GM12878 (cell line): Measurements from ENCODE around the gene BBC3. TPM values are rescaled to one million over a fixed set of nuclear protein-coding genes. Genes with fewer than 3 reads are reported as not detected.

Experiments
- ATAC-seq: fragments of 200-7000 bp; cut with Tn5 transposase; 3 replicates; pipeline ENCODE4 v1.9.1; 2020; ENCODE audit warnings: mild to moderate bottlenecking, moderate library complexity
- BruUV-seq: library from RNA; stranded (reverse); fragments of 400-500 nt; replicated peaks from 2 replicates; lab custom pipeline; 2021; lab: Mats Ljungman, UMichigan
- CTCF ChIA-PET: fragments of 300-600 bp; sonication (Branson Sonifier 250); formaldehyde crosslinking; extraction: SDS; loops from one replicate; lab custom pipeline; 2021; ENCODE audit warnings: inconsistent platforms; lab: Yijun Ruan, JAX
- POLR2A ChIA-PET: fragments of 350-600 bp; formaldehyde crosslinking; extraction: SDS; loops from one replicate; lab custom pipeline; 2021; ENCODE audit warnings: inconsistent platforms; lab: Charles Lee
- RAD21 ChIA-PET: fragments of 300-600 bp; sonication (Branson Sonifier 250); formaldehyde crosslinking; loops from one replicate; lab custom pipeline; 2023; ENCODE audit warnings: antibody characterized with exemption; ENCODE audit not compliant: unreplicated experiment; lab: Charles Lee
- SMC1A ChIA-PET: fragments of 300-600 bp; sonication (Branson Sonifier 250); formaldehyde crosslinking; loops from one replicate; lab custom pipeline; 2023; ENCODE audit not compliant: unreplicated experiment, uncharacterized antibody; lab: Charles Lee
- DNase-seq: peaks from one replicate; pipeline ENCODE4 v3.0.0-alpha.2; 2011; ENCODE audit warnings: low read depth, low spot score
- FAIRE-seq: peaks from 3 replicates; lab custom pipeline; 2011; peaks lifted over from hg19 to GRCh38; lab: Jason Lieb, UNC
- H2AFZ ChIP-seq: 2 replicates; pipeline ENCODE4 v1.6.0; 2011; ENCODE audit warnings: low read depth, low read length, control low read depth; ENCODE audit not compliant: control insufficient read depth
- H3K27ac ChIP-seq: 2 replicates; pipeline ENCODE4 v1.5.1; 2011; ENCODE audit warnings: control low read depth; ENCODE audit not compliant: control insufficient read depth, insufficient read depth
- H3K27me3 ChIP-seq, 2 experiments: replicated peaks in 1 of 2; 2 replicates each; pipeline versions ENCODE4 v1.6.0 to v1.6.1; 2011; ENCODE audit warnings: low read length in 1 of 2; ENCODE audit not compliant: control insufficient read depth in 2 of 2, insufficient read depth in 2 of 2
- H3K36me3 ChIP-seq, 2 experiments: 2 replicates each; pipeline ENCODE4 v1.5.1; 2011; ENCODE audit warnings: low read length in 1 of 2; ENCODE audit not compliant: control insufficient read depth in 2 of 2, insufficient read depth in 2 of 2
- H3K4me1 ChIP-seq: 2 replicates; pipeline ENCODE4 v1.6.1; 2011; ENCODE audit warnings: mild to moderate bottlenecking, low read length, moderate library complexity, mixed read lengths; ENCODE audit not compliant: control insufficient read depth, insufficient read depth
- H3K4me2 ChIP-seq: 2 replicates; pipeline ENCODE4 v1.6.0; 2011; ENCODE audit warnings: control low read depth; ENCODE audit not compliant: control insufficient read depth, insufficient read depth
- H3K4me3 ChIP-seq: fragments of 200-600 bp; sonication (generic); 2 replicates; pipeline ENCODE4 v1.5.1; 2016
- H3K79me2 ChIP-seq: 2 replicates; pipeline ENCODE4 v1.6.0; 2011; ENCODE audit warnings: low read length; ENCODE audit not compliant: control insufficient read depth, insufficient read depth
- H3K9ac ChIP-seq: 2 replicates; pipeline ENCODE4 v1.8.0; 2011; ENCODE audit warnings: low read length, control low read depth, mixed read lengths; ENCODE audit not compliant: control insufficient read depth, insufficient read depth
- H3K9me3 ChIP-seq: replicated peaks from 3 replicates; pipeline ENCODE4 v1.5.1; 2011; ENCODE audit warnings: mild to moderate bottlenecking, low read length; ENCODE audit not compliant: control insufficient read depth, insufficient read depth
- H4K20me1 ChIP-seq: 2 replicates; pipeline ENCODE4 v1.6.0; 2011; ENCODE audit not compliant: control insufficient read depth, insufficient read depth
- CHD1 ChIP-seq: IDR thresholded peaks from 2 replicates; pipeline ENCODE4 v1.6.1; 2012; ENCODE audit warnings: low read depth, low read length, improper control_type of control experiment
- CTCF ChIP-seq, 3 experiments: IDR thresholded peaks in 2 of 3; conservative IDR thresholded peaks in 1 of 3; 2 replicates each; pipeline ENCODE4 v1.5.1; 2011; ENCODE audit warnings: low read depth in 3 of 3, low read length in 3 of 3, mild to moderate bottlenecking in 3 of 3, control low read depth in 2 of 3, moderate library complexity in 2 of 3, inconsistent platforms in 1 of 3, mixed read lengths in 1 of 3; ENCODE audit not compliant: control insufficient read depth in 2 of 3, insufficient read depth in 1 of 3; ENCODE audit errors: extremely low read depth in 1 of 3
- ETV6 ChIP-seq, 2 experiments: fragments of 450-650 bp in 1 of 2; IDR thresholded peaks in 1 of 2; conservative IDR thresholded peaks in 1 of 2; 2 replicates each; pipeline ENCODE4 v1.6.1; 2014; ENCODE audit warnings: antibody characterized with exemption in 1 of 2, borderline replicate concordance in 1 of 2, low read depth in 1 of 2, mild to moderate bottlenecking in 1 of 2, moderate library complexity in 1 of 2
- GATAD2B ChIP-seq: fragments of 450-650 bp; conservative IDR thresholded peaks from 2 replicates; pipeline ENCODE4 v1.6.1; 2017; ENCODE audit warnings: low read depth, mild to moderate bottlenecking, moderate library complexity
- IKZF2 ChIP-seq, 2 experiments: fragments of 450-650 bp; IDR thresholded peaks; 2 replicates each; pipeline ENCODE4 v1.6.1; 2017; ENCODE audit warnings: mild to moderate bottlenecking in 2 of 2, moderate library complexity in 2 of 2
- IRF4 ChIP-seq: IDR thresholded peaks from 2 replicates; pipeline ENCODE4 v1.6.1; 2011; ENCODE audit warnings: low read depth, low read length
- LARP7 ChIP-seq: fragments of 450-650 bp; IDR thresholded peaks from 2 replicates; pipeline ENCODE4 v1.6.1; 2017; ENCODE audit warnings: mild to moderate bottlenecking
- MXI1 ChIP-seq: fragments of 150-350 bp; IDR thresholded peaks from 2 replicates; pipeline ENCODE4 v1.6.1; 2011; ENCODE audit warnings: low read depth, mild to moderate bottlenecking, inconsistent platforms, low read length, improper control_type of control experiment
- RCOR1 ChIP-seq: conservative IDR thresholded peaks from 2 replicates; pipeline ENCODE4 v1.6.1; 2012; ENCODE audit warnings: low read depth, low read length, improper control_type of control experiment
- RELB ChIP-seq: fragments of 450-650 bp; IDR thresholded peaks from 2 replicates; pipeline ENCODE4 v1.6.1; 2017; ENCODE audit warnings: low read depth, mild to moderate bottlenecking, moderate library complexity
- STAT1 ChIP-seq: fragments of 450-650 bp; conservative IDR thresholded peaks from 2 replicates; pipeline ENCODE4 v1.6.1; 2014; ENCODE audit warnings: antibody characterized with exemption, mild to moderate bottlenecking
- YBX1 ChIP-seq: fragments of 450-650 bp; IDR thresholded peaks from 2 replicates; pipeline ENCODE4 v1.6.1; 2016; ENCODE audit warnings: antibody characterized with exemption
- ZZZ3 ChIP-seq: IDR thresholded peaks from 2 replicates; pipeline ENCODE4 v1.6.1; 2011; ENCODE audit warnings: low read depth; ENCODE audit not compliant: control insufficient read depth, insufficient read length
- WGBS: methylation state at CpG from one replicate; pipeline ENCODE4 v1.1.6; 2016; ENCODE audit warnings: low lambda C conversion rate; ENCODE audit not compliant: insufficient replicate concordance, insufficient coverage; ENCODE audit errors: missing lambda C conversion rate; 5-methylcytosine and 5-hydroxymethylcytosine counted together
- in situ Hi-C: fragments of 300-500 bp; cut with MboI; formaldehyde crosslinking; loops from 9 replicates; pipeline ENCODE4 v1.14.3; 2018; ENCODE audit warnings: mixed read lengths
- intact Hi-C: fragments of 100-400 bp; cut with micrococcal nuclease; formaldehyde crosslinking; loops from one replicate; pipeline ENCODE4 v1.14.2; 2022; ENCODE audit not compliant: unreplicated experiment
- polyA plus RNA-seq, 11 experiments: library from polyadenylated mRNA; depleted of rRNA in 4 of 11; unstranded in 6 of 11; stranded (reverse) in 5 of 11; fragments of >200 nt; fragmentation: Nextera tagmentation in 4 of 11; fragmentation: Illumina TruSeq in 1 of 11; extraction: Ambion mirVana in 4 of 11; extraction: Trizol in 1 of 11; gene quantifications; 1 replicate in 1 of 11; 2 replicates in 10 of 11; pipeline versions ENCODE4 v1.2.1 to v1.2.3, GENCODE V29; 2011 to 2016; ENCODE audit warnings: inconsistent platforms in 2 of 11, missing spikeins in 2 of 11, low read depth in 1 of 11
- total RNA-seq, 4 experiments: library from RNA; depleted of rRNA in 3 of 4; stranded (reverse); fragments of >200 nt in 3 of 4; fragmentation: Illumina TruSeq in 1 of 4; extraction: Trizol in 1 of 4; gene quantifications; 2 replicates each; pipeline versions ENCODE4 v1.2.1 to v1.2.3, GENCODE V29; 2013 to 2021
- TF ChIP-seq, protein P1 (sequence below): IDR thresholded peaks from 2 replicates; pipeline ENCODE4 v1.6.1; 2011; ENCODE audit warnings: low read depth, mild to moderate bottlenecking, low read length, moderate library complexity, borderline replicate concordance; ENCODE audit errors: extremely low read depth

BBC3 gene
- total and polyA plus RNA-seq, 10 of the 15 experiments (the other 5 are each of a cell fraction or from before 2014, with no cell fraction given), result 0.10 to 17.9 (median 7.5) TPM

DNA sequence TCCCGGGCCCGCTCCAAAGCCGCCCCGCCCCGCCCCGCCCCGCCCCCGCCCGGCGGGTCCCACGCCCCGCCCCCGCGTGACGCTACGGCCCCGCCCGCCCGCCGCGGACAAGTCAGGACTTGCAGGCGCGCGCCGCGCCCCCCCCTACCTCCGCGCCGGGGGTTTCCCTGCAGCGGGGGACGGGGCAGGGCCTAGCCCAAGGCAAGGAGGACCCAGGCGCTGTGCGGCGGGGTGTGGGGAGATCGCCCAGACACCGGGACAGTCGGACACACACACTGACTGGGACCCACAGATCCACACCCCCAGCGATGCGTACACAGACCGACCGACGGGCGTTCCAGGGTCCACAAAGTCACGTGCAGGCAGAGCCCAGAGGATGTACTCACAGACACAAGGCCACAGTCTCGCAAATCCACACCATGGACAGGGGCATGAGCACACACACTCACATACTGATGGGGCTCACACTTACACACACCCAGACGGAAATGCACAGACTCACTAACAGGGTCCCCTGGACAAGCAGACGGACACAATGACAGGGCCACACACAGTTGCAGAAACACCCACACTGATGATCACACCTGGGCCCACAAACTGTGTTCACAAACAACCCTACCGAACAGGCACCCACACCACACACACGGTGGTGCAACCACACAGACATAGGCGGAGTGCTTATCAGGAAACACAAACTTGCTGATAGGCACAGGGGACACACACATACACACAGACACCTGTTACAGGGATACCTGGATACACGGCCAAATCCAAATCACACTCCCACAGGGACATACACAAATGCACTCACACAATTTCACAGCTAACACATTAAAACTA, 436 bp upstream of the BBC3 start (continued):
- TF ChIP-seq CTCF (IDR thresholded peaks at IDR 0.05 in 2 of 3, conservative IDR thresholded peaks at IDR 0.05 in 1 of 3; ENCODE audit: control insufficient read depth in 2 of 3, extremely low read depth in 1 of 3, insufficient read depth in 1 of 3, low read depth in 3 of 3, low read length in 3 of 3), result no peak
- TF ChIP-seq CHD1, result peak; percentile 95; the same call in 1 of the 2 replicates
- no peak for TF ChIP-seq ETV6 (conservative IDR thresholded peaks at IDR 0.05 in 1 of 2, IDR thresholded peaks at IDR 0.05 in 1 of 2; ENCODE audit: borderline replicate concordance in 1 of 2, low read depth in 1 of 2)
- peak; percentile 64 for TF ChIP-seq LARP7

GRCh38 chr19:47230054-47230920, 712 bp downstream of the BBC3 start:
- Histone ChIP-seq H3K27me3 (no peaks in the 10 kb centered on the region), H2AFZ (peak overlapping the region; percentile 35), H4K20me1 (no peaks in the 10 kb centered on the region), H3K4me2 (peak overlapping the region; percentile 57), H3K4me3 (peak overlapping the region; percentile 91), H3K36me3 (peaks cover 0 to 3% of the 10 kb centered on the region in 2 experiments; a peak in 2 of 4 replicates), H3K79me2 (peaks cover 27% of the 10 kb centered on the region), H3K9me3 (no peaks in the 10 kb centered on the region; the same call in 2 of the 3 replicates), H3K4me1 (peaks cover 50% of the 10 kb centered on the region), H3K9ac (peak overlapping the region; percentile 68), H3K27ac (peak overlapping the region; percentile 29; the same call in 1 of the 2 replicates)
- ATAC-seq (no peak; the same call in 2 of the 3 replicates), DNase-seq (no peak), FAIRE-seq (no peak)
- ChIA-PET SMC1A (interaction anchor here (1.8 kb wide), 1 partner anchor 20 kb away, joined by 4 read pairs; no protein-coding TSS in a partner anchor), POLR2A (interaction anchor here (1.1 kb wide), 1 partner anchor 14 kb away, joined by 5 read pairs; no protein-coding TSS in a partner anchor), CTCF (interaction anchor here (1.0 to 1.4 kb wide), 3 partner anchors 16 to 19 kb away, joined by 3 to 5 read pairs (median 3); no protein-coding TSS in a partner anchor), RAD21 (interaction anchor here (1.1 to 2.2 kb wide), 3 partner anchors 14 to 26 kb away, joined by 3 to 8 read pairs (median 3); partner anchors contain the start of gene CCDC9)
- intact Hi-C loops, result no loop called here
- in situ Hi-C loops, result no loop called here
- BruUV-seq, result no TSS peak
- under 1% methylated on average over 43 of the region's 84 CpGs for WGBS
- TF ChIP-seq, protein P1, sequence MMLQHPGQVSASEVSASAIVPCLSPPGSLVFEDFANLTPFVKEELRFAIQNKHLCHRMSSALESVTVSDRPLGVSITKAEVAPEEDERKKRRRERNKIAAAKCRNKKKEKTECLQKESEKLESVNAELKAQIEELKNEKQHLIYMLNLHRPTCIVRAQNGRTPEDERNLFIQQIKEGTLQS, result no peak
- TF ChIP-seq ZZZ3, result no peak
- no peak for TF ChIP-seq IKZF2 (IDR thresholded peaks at IDR 0.05)
- no peak for TF ChIP-seq STAT1
- TF ChIP-seq MXI1, result no peak; the same call in 1 of the 2 replicates
- TF ChIP-seq RCOR1, result no peak
- no peak for TF ChIP-seq RELB
- TF ChIP-seq IRF4, result no peak
- no peak for TF ChIP-seq YBX1
- TF ChIP-seq GATAD2B, result peak; percentile 40; the same call in 1 of the 2 replicates
